Endothelial cell of umbilical vein (primary cell): ENCODE data around the gene NLRP13. TPM values are rescaled to one million over a fixed set of nuclear protein-coding genes. Genes with fewer than 3 reads are reported as not detected.

Source experiments
- BruUV-seq: library from RNA; stranded (reverse); fragments of 400-500 nt; replicated peaks from 2 replicates; lab custom pipeline; 2021; lab: Mats Ljungman, UMichigan
- CTCF ChIA-PET: fragments of 300-600, 350-600 bp; sonication (Branson Sonifier 250); formaldehyde crosslinking; loops from one replicate; lab custom pipeline; 2021; ENCODE audit warnings: antibody characterized with exemption, inconsistent platforms; lab: Charles Lee
- POLR2A ChIA-PET: fragments of 300-600, 350-600 bp; sonication (Branson Sonifier 250); formaldehyde crosslinking; loops from one replicate; lab custom pipeline; 2021; ENCODE audit warnings: antibody characterized with exemption, inconsistent platforms; lab: Charles Lee
- DNase-seq: peaks from one replicate; pipeline ENCODE4 v3.0.0-alpha.2; 2011; ENCODE audit warnings: low read depth, low spot score
- FAIRE-seq: peaks from 2 replicates; lab custom pipeline; 2011; peaks lifted over from hg19 to GRCh38; lab: Jason Lieb, UNC
- H2AFZ ChIP-seq: 2 replicates; pipeline ENCODE4 v1.6.0; 2012; ENCODE audit warnings: low read depth, low read length, control low read depth, inconsistent platforms
- H3K27ac ChIP-seq: 2 replicates; pipeline ENCODE4 v1.5.1; 2011; ENCODE audit warnings: low read depth, mild to moderate bottlenecking, control low read depth, low read length, moderate library complexity; ENCODE audit not compliant: insufficient read depth
- H3K27me3 ChIP-seq, 2 experiments: 2 replicates each; pipeline versions ENCODE4 v1.6.0 to v1.6.1; 2011; ENCODE audit warnings: low read length in 2 of 2, mixed read lengths in 1 of 2; ENCODE audit not compliant: control insufficient read depth in 2 of 2, insufficient read depth in 2 of 2
- H3K36me3 ChIP-seq, 2 experiments: 2 replicates in 1 of 2; 3 replicates in 1 of 2; pipeline ENCODE4 v1.5.1; 2011; ENCODE audit warnings: low read length in 2 of 2, mild to moderate bottlenecking in 1 of 2, moderate library complexity in 1 of 2; ENCODE audit not compliant: control insufficient read depth in 2 of 2, insufficient read depth in 2 of 2; ENCODE audit errors: extremely low read depth in 1 of 2
- H3K4me1 ChIP-seq: 3 replicates; pipeline ENCODE4 v1.5.1; 2011; ENCODE audit warnings: mild to moderate bottlenecking, low read length; ENCODE audit not compliant: control insufficient read depth, insufficient read depth; ENCODE audit errors: extremely low read depth
- H3K4me2 ChIP-seq: 2 replicates; pipeline ENCODE4 v1.6.1; 2011; ENCODE audit warnings: low read length, control low read depth, mixed read lengths; ENCODE audit not compliant: insufficient read depth
- H3K4me3 ChIP-seq, 3 experiments: fragments of 200-600 bp in 1 of 3; sonication (generic), shearing (Covaris generic) in 1 of 3; replicated peaks in 1 of 3; 2 replicates each; pipeline ENCODE4 v1.5.1; 2011 to 2016; ENCODE audit warnings: control low read depth in 3 of 3, low read length in 3 of 3, mild to moderate bottlenecking in 2 of 3, inconsistent platforms in 1 of 3, low read depth in 1 of 3, moderate library complexity in 1 of 3; ENCODE audit not compliant: insufficient read depth in 1 of 3
- H3K79me2 ChIP-seq: 2 replicates; pipeline ENCODE4 v1.6.0; 2012; ENCODE audit warnings: low read length, inconsistent platforms; ENCODE audit not compliant: control insufficient read depth, insufficient read depth
- H3K9ac ChIP-seq: replicated peaks from 2 replicates; pipeline ENCODE3; 2011; ENCODE audit warnings: low read length, control low read depth; ENCODE audit not compliant: insufficient read depth; ENCODE audit errors: extremely low read depth
- H3K9me1 ChIP-seq: replicated peaks from 3 replicates; pipeline ENCODE4 v1.6.0; 2011; ENCODE audit warnings: mild to moderate bottlenecking, low read length; ENCODE audit not compliant: control insufficient read depth, insufficient read depth; ENCODE audit errors: extremely low read depth
- H3K9me3 ChIP-seq: replicated peaks from 2 replicates; pipeline ENCODE4 v1.5.1; 2012; ENCODE audit warnings: low read length, inconsistent platforms; ENCODE audit not compliant: control insufficient read depth, insufficient read depth
- H4K20me1 ChIP-seq: replicated peaks from 2 replicates; pipeline ENCODE3; 2011; ENCODE audit warnings: mild to moderate bottlenecking, low read length; ENCODE audit not compliant: control insufficient read depth, insufficient read depth; ENCODE audit errors: extremely low read depth
- FOS ChIP-seq: IDR thresholded peaks from 2 replicates; pipeline ENCODE4 v1.6.1; 2011; ENCODE audit warnings: mild to moderate bottlenecking, low read length, moderate library complexity, borderline replicate concordance; ENCODE audit not compliant: insufficient read depth
- JUN ChIP-seq: IDR thresholded peaks from 2 replicates; pipeline ENCODE4 v1.6.1; 2011; ENCODE audit warnings: borderline replicate concordance, low read depth; ENCODE audit not compliant: insufficient read length, insufficient read depth
- MAX ChIP-seq: IDR thresholded peaks from 2 replicates; pipeline ENCODE4 v1.6.1; 2011; ENCODE audit not compliant: insufficient read depth, insufficient read length
- MYC ChIP-seq: IDR thresholded peaks from one replicate; pipeline ENCODE4 v1.6.1; 2011; ENCODE audit warnings: mild to moderate bottlenecking, low read depth, low read length
- POLR2A ChIP-seq: IDR thresholded peaks from 2 replicates; pipeline ENCODE4 v1.6.1; 2012; ENCODE audit warnings: low read depth, mild to moderate bottlenecking, control low read depth, low read length
- dilution Hi-C: fragments of 300-500 bp; cut with MboI; formaldehyde crosslinking; loops from one replicate; pipeline ENCODE4 v1.15.0; 2019; ENCODE audit warnings: low sequenced_read_pairs; ENCODE audit not compliant: extremely low pct_ligation_motif_present
- intact Hi-C: fragments of 100-400 bp; cut with micrococcal nuclease; formaldehyde crosslinking; loops from one replicate; pipeline ENCODE4 v1.10.0; 2022
- polyA plus RNA-seq, 4 experiments: library from polyadenylated mRNA; depleted of rRNA in 3 of 4; stranded (reverse) in 3 of 4; unstranded in 1 of 4; fragments of >200 nt; gene quantifications; 2 replicates each; pipeline versions ENCODE4 v1.2.1 to v1.2.3, GENCODE V29; 2011 to 2012; ENCODE audit warnings: missing spikeins in 1 of 4
- total RNA-seq: library from RNA; stranded (reverse); gene quantifications from 2 replicates; pipeline ENCODE4 v1.2.3, GENCODE V29; 2021
- TF ChIP-seq, protein P1 (sequence below), 2 donors: IDR thresholded peaks; 1 replicate in 1 of 2; 2 replicates in 1 of 2; pipeline ENCODE4 v1.5.1; 2011; ENCODE audit warnings: low read length in 2 of 2, mild to moderate bottlenecking in 2 of 2, moderate library complexity in 2 of 2, control low read depth in 1 of 2, inconsistent platforms in 1 of 2, low read depth in 1 of 2; ENCODE audit not compliant: insufficient read depth in 1 of 2; ENCODE audit errors: extremely low read depth in 1 of 2

NLRP13 gene
- total and polyA plus RNA-seq, 2 donors (not counting 3 experiments of a cell fraction or from before 2014, with no cell fraction given) = not detected

GRCh38 chr19:55898911-55899310, 33.2 kb downstream of the NLRP13 start:
- no peak for FAIRE-seq
- Histone ChIP-seq H4K20me1 (no peaks in the 10 kb centered on the region), H3K9ac (no peak overlapping the region), H3K79me2 (no peaks in the 10 kb centered on the region), H3K9me1 (no peaks in the 10 kb centered on the region), H3K4me2 (no peak overlapping the region), H3K27ac (no peak overlapping the region), H2AFZ (no peak overlapping the region), H3K4me3 (no peak overlapping the region), H3K9me3 (peaks cover 2% of the 10 kb centered on the region), H3K36me3 (no peaks in the 10 kb centered on the region), H3K4me1 (no peaks in the 10 kb centered on the region), H3K27me3 (no peaks in the 10 kb centered on the region)
- TF ChIP-seq FOS (no peak), JUN (no peak), POLR2A (no peak), MAX (no peak)
- TF ChIP-seq, protein P1, sequence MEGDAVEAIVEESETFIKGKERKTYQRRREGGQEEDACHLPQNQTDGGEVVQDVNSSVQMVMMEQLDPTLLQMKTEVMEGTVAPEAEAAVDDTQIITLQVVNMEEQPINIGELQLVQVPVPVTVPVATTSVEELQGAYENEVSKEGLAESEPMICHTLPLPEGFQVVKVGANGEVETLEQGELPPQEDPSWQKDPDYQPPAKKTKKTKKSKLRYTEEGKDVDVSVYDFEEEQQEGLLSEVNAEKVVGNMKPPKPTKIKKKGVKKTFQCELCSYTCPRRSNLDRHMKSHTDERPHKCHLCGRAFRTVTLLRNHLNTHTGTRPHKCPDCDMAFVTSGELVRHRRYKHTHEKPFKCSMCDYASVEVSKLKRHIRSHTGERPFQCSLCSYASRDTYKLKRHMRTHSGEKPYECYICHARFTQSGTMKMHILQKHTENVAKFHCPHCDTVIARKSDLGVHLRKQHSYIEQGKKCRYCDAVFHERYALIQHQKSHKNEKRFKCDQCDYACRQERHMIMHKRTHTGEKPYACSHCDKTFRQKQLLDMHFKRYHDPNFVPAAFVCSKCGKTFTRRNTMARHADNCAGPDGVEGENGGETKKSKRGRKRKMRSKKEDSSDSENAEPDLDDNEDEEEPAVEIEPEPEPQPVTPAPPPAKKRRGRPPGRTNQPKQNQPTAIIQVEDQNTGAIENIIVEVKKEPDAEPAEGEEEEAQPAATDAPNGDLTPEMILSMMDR (IDR thresholded peaks at IDR 0.05; ENCODE audit: extremely low read depth in 1 of 2, insufficient read depth in 1 of 2, low read depth in 1 of 2, low read length in 2 of 2) = no peak
- intact Hi-C loops (no loop called here), dilution Hi-C loops (no loop called here)
- DNase-seq = no peak
- POLR2A ChIA-PET = no interaction called here
- no TSS peak for BruUV-seq
- CTCF ChIA-PET = no interaction called here

GRCh38 chr19:55882626-55883025, 49.5 kb downstream of the NLRP13 start:
- no peaks in the 10 kb centered on the region for H3K79me2 ChIP-seq
- no peak for TF ChIP-seq FOS
- no peak for TF ChIP-seq POLR2A
- no peak for TF ChIP-seq MAX
- TF ChIP-seq, protein P1 (IDR thresholded peaks at IDR 0.05; ENCODE audit: extremely low read depth in 1 of 2, insufficient read depth in 1 of 2, low read depth in 1 of 2, low read length in 2 of 2) = no peak
- no peak for TF ChIP-seq JUN
- no peak for TF ChIP-seq MYC
- ChIA-PET POLR2A (no interaction called here), CTCF (no interaction called here)
- no peaks in the 10 kb centered on the region for H3K9me1 ChIP-seq
- H3K4me2 ChIP-seq = no peak overlapping the region
- BruUV-seq = no TSS peak
- no peak overlapping the region for H3K4me3 ChIP-seq
- H3K27ac ChIP-seq = no peak overlapping the region
- dilution Hi-C loops = no loop called here
- no peak overlapping the region for H2AFZ ChIP-seq
- DNase-seq (no peak), FAIRE-seq (no peak)
- no peaks in the 10 kb centered on the region for H3K27me3 ChIP-seq
- no peaks in the 10 kb centered on the region for H3K9me3 ChIP-seq
- H3K4me1 ChIP-seq = no peaks in the 10 kb centered on the region
- no peaks in the 10 kb centered on the region for H3K36me3 ChIP-seq
- H3K9ac ChIP-seq = no peak overlapping the region
- intact Hi-C loops = no loop called here
- H4K20me1 ChIP-seq = no peaks in the 10 kb centered on the region
